Panc1 (cell line): ENCODE results near the gene MYO19. TPM values are rescaled to one million over a fixed set of nuclear protein-coding genes. Genes with fewer than 3 reads are reported as not detected.

Experiments used
- ATAC-seq: fragments of 200-7000 bp; cut with Tn5 transposase; 2 replicates; pipeline ENCODE4 v1.9.1; 2020; ENCODE audit warnings: mild to moderate bottlenecking, moderate library complexity
- BruUV-seq: library from RNA; stranded (reverse); fragments of 400-500 nt; replicated peaks from 2 replicates; lab custom pipeline; 2021; lab: Mats Ljungman, UMichigan
- CTCF ChIA-PET: fragments of 300-600 bp; sonication (Branson Sonifier 250); formaldehyde crosslinking; loops from one replicate; lab custom pipeline; 2022; ENCODE audit warnings: antibody characterized with exemption; lab: Charles Lee
- POLR2A ChIA-PET: fragments of 300-600 bp; sonication (Branson Sonifier 250); formaldehyde crosslinking; loops from one replicate; lab custom pipeline; 2022; ENCODE audit warnings: antibody characterized with exemption; lab: Charles Lee
- DNase-seq: peaks from one replicate; pipeline ENCODE4 v3.0.0-alpha.2; 2010; ENCODE audit warnings: low read depth, low spot score
- H3K27ac ChIP-seq: 2 replicates; pipeline ENCODE4 v1.5.1; 2011; ENCODE audit warnings: mild to moderate bottlenecking, low read length, inconsistent platforms
- H3K27me3 ChIP-seq: fragments of 200-500 bp; sonication (Bioruptor generic); 2 replicates; pipeline ENCODE4 v1.6.0; 2014; ENCODE audit warnings: low read length, inconsistent platforms; ENCODE audit not compliant: control insufficient read depth, insufficient read depth
- H3K36me3 ChIP-seq: fragments of 200-500 bp; sonication (Bioruptor generic); 2 replicates; pipeline ENCODE4 v1.5.1; 2014; ENCODE audit warnings: inconsistent platforms, mild to moderate bottlenecking, low read length, moderate library complexity; ENCODE audit not compliant: control insufficient read depth, insufficient read depth
- H3K4me1 ChIP-seq: 2 replicates; pipeline ENCODE4 v1.5.1; 2011; ENCODE audit warnings: inconsistent platforms, mild to moderate bottlenecking, low read length, moderate library complexity; ENCODE audit not compliant: control insufficient read depth, insufficient read depth
- H3K4me3 ChIP-seq, 2 experiments: 2 replicates each; pipeline ENCODE4 v1.5.1; 2011 to 2012; ENCODE audit warnings: low read depth in 2 of 2, low read length in 2 of 2, mild to moderate bottlenecking in 2 of 2, inconsistent platforms in 1 of 2, moderate library complexity in 1 of 2
- H3K9me3 ChIP-seq: fragments of 200-500 bp; sonication (Bioruptor generic); 2 replicates; pipeline ENCODE4 v1.5.1; 2014; ENCODE audit warnings: low read depth, mild to moderate bottlenecking, inconsistent platforms, low read length, moderate library complexity; ENCODE audit not compliant: control insufficient read depth, insufficient read depth
- CTCF ChIP-seq: fragments of 450-650 bp; IDR thresholded peaks from 2 replicates; pipeline ENCODE4 v1.5.1; 2017; ENCODE audit warnings: mild to moderate bottlenecking
- POLR2AphosphoS5 ChIP-seq: IDR thresholded peaks from 2 replicates; pipeline ENCODE4 v1.6.1; 2012; ENCODE audit warnings: mild to moderate bottlenecking, low read depth, low read length, moderate library complexity
- REST ChIP-seq, 2 experiments: IDR thresholded peaks; 2 replicates each; pipeline ENCODE4 v1.6.1; 2011 to 2012; ENCODE audit warnings: low read depth in 2 of 2, control low read depth in 1 of 2, low read length in 1 of 2, mild to moderate bottlenecking in 1 of 2, moderate library complexity in 1 of 2; ENCODE audit not compliant: insufficient read depth in 1 of 2
- SIN3A ChIP-seq: IDR thresholded peaks from 2 replicates; pipeline ENCODE4 v1.6.1; 2012; ENCODE audit warnings: low read depth, mild to moderate bottlenecking, low read length, moderate library complexity, borderline replicate concordance; ENCODE audit not compliant: insufficient read depth
- TCF7L2 ChIP-seq: IDR thresholded peaks from 2 replicates; pipeline ENCODE4 v1.6.1; 2011; ENCODE audit warnings: mild to moderate bottlenecking, low read depth, low read length, inconsistent platforms
- in situ Hi-C: cut with HindIII; loops from 2 replicates; pipeline ENCODE4 v1.10.0; 2016; ENCODE audit warnings: low sequenced_read_pairs, low pct_unique_long_range_greater_than_20kb
- intact Hi-C: fragments of 100-400 bp; cut with micrococcal nuclease; formaldehyde crosslinking; loops from one replicate; pipeline ENCODE4 v1.10.0; 2022; ENCODE audit not compliant: unreplicated experiment
- total RNA-seq: library from RNA; stranded (reverse); gene quantifications from one replicate; pipeline ENCODE4 v1.2.1, GENCODE V29; 2021; ENCODE audit not compliant: unreplicated experiment

MYO19 gene
- total RNA-seq, 1 experiment from 2014 or later, result 88.0 TPM

DNA sequence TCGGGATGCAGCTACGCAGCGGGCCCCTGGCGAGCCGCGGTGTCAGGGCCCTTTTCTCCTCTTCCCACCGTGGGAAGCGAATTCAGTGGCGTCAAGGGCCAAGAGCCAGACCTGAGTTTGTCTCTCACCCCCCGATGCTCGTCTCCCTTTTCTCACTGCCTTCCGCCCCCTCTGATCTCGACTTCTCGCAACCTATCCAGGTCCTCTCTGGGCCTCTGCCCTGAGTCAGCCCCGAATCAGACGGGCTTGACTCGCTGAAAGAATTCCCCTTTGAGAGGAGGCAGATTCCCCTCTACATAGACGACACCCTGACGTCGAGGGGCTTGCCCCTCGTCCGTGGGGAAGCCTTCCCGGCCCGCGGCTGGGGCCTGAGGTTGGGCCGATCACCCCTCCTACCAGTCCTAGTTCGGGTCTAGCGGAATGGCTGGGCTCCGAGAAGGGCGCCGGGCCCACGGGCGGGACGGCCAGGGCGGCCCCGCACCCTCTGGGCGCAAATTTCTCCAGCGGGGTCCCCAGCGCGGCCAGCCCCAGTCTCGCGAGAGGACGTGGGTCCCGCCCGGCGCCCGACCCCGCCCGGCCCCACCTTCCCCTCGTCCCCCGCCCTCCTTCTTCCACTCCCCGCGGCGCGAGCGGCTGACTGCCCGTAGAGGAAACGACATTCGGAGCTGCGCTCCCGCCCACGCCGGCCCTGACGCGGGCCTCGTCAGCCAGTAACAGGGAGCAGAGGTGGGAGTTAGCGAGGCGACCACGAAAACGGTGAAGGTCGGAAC, 9.8 kb upstream of the MYO19 start, which contains the start of gene GGNBP2:
Gene GGNBP2 (plus strand): TSS at position 613 of the 770 bp plus-strand sequence. CDS start 806 bp downstream, outside the sequence.
- ChIA-PET CTCF (no interaction called here), POLR2A (no interaction called here)
- no peaks in the 10 kb centered on the region for H3K9me3 ChIP-seq
- DNase-seq (no peak), ATAC-seq (peak; percentile 82)
- peaks cover 10% of the 10 kb centered on the region for H3K4me1 ChIP-seq
- H3K27me3 ChIP-seq, result no peaks in the 10 kb centered on the region
- intact Hi-C loops (no loop called here), in situ Hi-C loops (no loop called here)
- peak within 1 kb of the TSS; percentile 90 to 91 for H3K4me3 ChIP-seq
- peak; percentile 84 for TF ChIP-seq POLR2AphosphoS5
- 0 out of 2 replicates have a peak, but pooled peaks have one; percentile 51 for TF ChIP-seq SIN3A
- no peak for TF ChIP-seq TCF7L2
- BruUV-seq, result TSS peak; percentile 89
- H3K36me3 ChIP-seq, result peaks cover 9% of the 10 kb centered on the region
- H3K27ac ChIP-seq, result peak within 1 kb of the TSS; percentile 94

DNA sequence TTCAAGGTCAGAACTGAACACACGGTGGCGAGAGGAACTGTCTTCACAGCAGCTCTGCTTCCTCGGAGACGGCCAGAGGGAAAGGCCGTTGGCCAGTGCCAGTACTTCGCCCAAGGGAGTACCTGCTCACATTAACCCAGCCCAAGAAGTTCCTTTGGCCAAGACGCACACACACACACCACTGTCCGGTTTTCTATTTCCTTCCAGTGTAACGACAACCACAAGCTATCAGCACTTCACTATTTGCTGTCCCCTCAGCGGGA, 9.3 kb upstream of the MYO19 start:
- Histone ChIP-seq H3K9me3 (no peaks in the 10 kb centered on the region), H3K27ac (peak overlapping the region; percentile 94), H3K36me3 (peaks cover 9% of the 10 kb centered on the region), H3K4me3 (peak overlapping the region; percentile 90 to 91), H3K27me3 (no peaks in the 10 kb centered on the region), H3K4me1 (peaks cover 10% of the 10 kb centered on the region)
- ChIA-PET CTCF (no interaction called here), POLR2A (no interaction called here)
- in situ Hi-C loops (no loop called here), intact Hi-C loops (no loop called here)
- TF ChIP-seq TCF7L2, result no peak
- TF ChIP-seq CTCF, result no peak
- no peak for TF ChIP-seq POLR2AphosphoS5
- TF ChIP-seq REST (IDR thresholded peaks at IDR 0.05; ENCODE audit: insufficient read depth in 1 of 2, low read depth in 2 of 2, low read length in 1 of 2), result no peak
- TF ChIP-seq SIN3A, result no peak
- ATAC-seq (peak; percentile 9; the same call in 1 of the 2 replicates), DNase-seq (no peak)
- BruUV-seq, result no TSS peak

GRCh38 chr17:36542755-36543154, 8.1 kb upstream of the MYO19 start:
- Histone ChIP-seq H3K9me3 (no peaks in the 10 kb centered on the region), H3K36me3 (peaks cover 13% of the 10 kb centered on the region), H3K4me1 (peaks cover 8% of the 10 kb centered on the region), H3K27me3 (no peaks in the 10 kb centered on the region), H3K4me3 (no peak overlapping the region), H3K27ac (no peak overlapping the region)
- no peak for TF ChIP-seq CTCF
- TF ChIP-seq TCF7L2, result no peak
- TF ChIP-seq SIN3A, result no peak
- no peak for TF ChIP-seq POLR2AphosphoS5
- no peak for TF ChIP-seq REST (IDR thresholded peaks at IDR 0.05; ENCODE audit: insufficient read depth in 1 of 2, low read depth in 2 of 2, low read length in 1 of 2)
- in situ Hi-C loops, result no loop called here
- ChIA-PET POLR2A (interaction anchor here (0.6 kb wide), 1 partner anchor 437 kb away, joined by 5 read pairs; no protein-coding TSS in a partner anchor), CTCF (no interaction called here)
- intact Hi-C loops, result no loop called here
- BruUV-seq, result no TSS peak
- ATAC-seq, result no peak
- no peak for DNase-seq
